H9 (cell line): ENCODE data around the gene HDAC7. TPM values are rescaled to one million over a fixed set of nuclear protein-coding genes. Genes with fewer than 3 reads are reported as not detected.

Experiments
- DNase-seq: peaks from one replicate; pipeline ENCODE4 v3.0.0-alpha.2; 2017
- H2AFZ ChIP-seq: one replicate; pipeline ENCODE4 v1.6.1; 2013; ENCODE audit warnings: mild to moderate bottlenecking, low read length, control low read depth, moderate library complexity
- H2AK5ac ChIP-seq: 2 replicates; pipeline ENCODE4 v1.6.1; 2013; ENCODE audit warnings: low read length, control low read depth, mixed read lengths; ENCODE audit not compliant: insufficient read length
- H2BK120ac ChIP-seq: one replicate; pipeline ENCODE4 v1.6.1; 2013; ENCODE audit warnings: low read depth, mild to moderate bottlenecking, low read length, control low read depth, inconsistent platforms; ENCODE audit not compliant: poor library complexity, severe bottlenecking
- H2BK12ac ChIP-seq: 2 replicates; pipeline ENCODE4 v1.6.1; 2013; ENCODE audit warnings: low read length, control low read depth, mixed read lengths, low read depth; ENCODE audit not compliant: insufficient read length
- H2BK15ac ChIP-seq: 2 replicates; pipeline ENCODE4 v1.6.1; 2013; ENCODE audit warnings: low read depth, low read length, control low read depth
- H2BK20ac ChIP-seq: one replicate; pipeline ENCODE4 v1.6.1; 2013; ENCODE audit warnings: low read depth, mild to moderate bottlenecking, low read length, control low read depth, inconsistent platforms; ENCODE audit not compliant: poor library complexity, severe bottlenecking
- H2BK5ac ChIP-seq: 2 replicates; pipeline ENCODE4 v1.6.1; 2013; ENCODE audit warnings: low read length, control low read depth, mixed read lengths; ENCODE audit not compliant: insufficient read length
- H3K14ac ChIP-seq: 2 replicates; pipeline ENCODE4 v1.6.1; 2013; ENCODE audit warnings: low read length, control low read depth; ENCODE audit not compliant: insufficient read depth
- H3K18ac ChIP-seq: 2 replicates; pipeline ENCODE4 v1.6.1; 2013; ENCODE audit warnings: low read depth, mild to moderate bottlenecking, mixed read lengths, low read length, control low read depth; ENCODE audit not compliant: insufficient read length
- H3K23ac ChIP-seq: 2 replicates; pipeline ENCODE4 v1.6.1; 2013; ENCODE audit warnings: low read length, control low read depth, mixed read lengths, low read depth; ENCODE audit not compliant: insufficient read length
- H3K23me2 ChIP-seq: 2 replicates; pipeline ENCODE4 v1.6.1; 2013; ENCODE audit warnings: low read depth, mild to moderate bottlenecking, mixed read lengths, low read length, control low read depth; ENCODE audit not compliant: insufficient read length, poor library complexity, severe bottlenecking
- H3K27ac ChIP-seq: 2 replicates; pipeline ENCODE4 v1.5.1; 2013; ENCODE audit warnings: low read length, control low read depth, mixed read lengths, low read depth; ENCODE audit not compliant: insufficient read length
- H3K27me3 ChIP-seq: 2 replicates; pipeline ENCODE4 v1.6.1; 2013; ENCODE audit warnings: low read length, control low read depth, inconsistent platforms; ENCODE audit not compliant: insufficient read depth
- H3K4ac ChIP-seq: 2 replicates; pipeline ENCODE4 v1.6.1; 2013; ENCODE audit warnings: low read depth, mild to moderate bottlenecking, control low read depth, inconsistent platforms, low read length, moderate library complexity
- H3K4me1 ChIP-seq: 2 replicates; pipeline ENCODE4 v1.6.1; 2013; ENCODE audit warnings: low read length, control low read depth, inconsistent platforms; ENCODE audit not compliant: insufficient read depth
- H3K4me2 ChIP-seq: 2 replicates; pipeline ENCODE4 v1.6.1; 2013; ENCODE audit warnings: low read length, control low read depth, mixed read lengths; ENCODE audit not compliant: insufficient read length, insufficient read depth
- H3K56ac ChIP-seq: 2 replicates; pipeline ENCODE4 v1.6.1; 2013; ENCODE audit warnings: low read depth, mild to moderate bottlenecking, mixed read lengths, low read length, control low read depth; ENCODE audit not compliant: insufficient read length
- H3K79me1 ChIP-seq: 2 replicates; pipeline ENCODE4 v1.6.1; 2013; ENCODE audit warnings: low read depth, mild to moderate bottlenecking, moderate library complexity, low read length, control low read depth, inconsistent platforms; ENCODE audit not compliant: insufficient read depth, poor library complexity, severe bottlenecking
- H3K79me2 ChIP-seq: 2 replicates; pipeline ENCODE4 v1.6.1; 2013; ENCODE audit warnings: low read length, control low read depth, inconsistent platforms; ENCODE audit not compliant: insufficient read depth
- H3K9ac ChIP-seq: 2 replicates; pipeline ENCODE4 v1.6.1; 2013; ENCODE audit warnings: low read length, control low read depth, mixed read lengths; ENCODE audit not compliant: insufficient read length; ENCODE audit errors: extremely low read depth
- H3K9me3 ChIP-seq: one replicate; pipeline ENCODE4 v1.6.1; 2013; ENCODE audit warnings: low read depth, low read length, inconsistent platforms; ENCODE audit not compliant: control insufficient read depth
- H3T11ph ChIP-seq: one replicate; pipeline ENCODE4 v1.6.1; 2013; ENCODE audit warnings: mild to moderate bottlenecking, low read length, control low read depth, inconsistent platforms
- H4K20me1 ChIP-seq: one replicate; pipeline ENCODE4 v1.6.1; 2013; ENCODE audit not compliant: control insufficient read depth, insufficient read length, insufficient read depth
- H4K5ac ChIP-seq: 2 replicates; pipeline ENCODE4 v1.6.1; 2013; ENCODE audit warnings: low read depth, mild to moderate bottlenecking, mixed read lengths, low read length, control low read depth; ENCODE audit not compliant: insufficient read length
- H4K8ac ChIP-seq: replicated peaks from 2 replicates; pipeline ENCODE4 v1.6.1; 2013; ENCODE audit warnings: low read length, control low read depth, mixed read lengths, low read depth; ENCODE audit not compliant: insufficient read length
- H4K91ac ChIP-seq: 2 replicates; pipeline ENCODE4 v1.6.1; 2013; ENCODE audit warnings: low read depth, mild to moderate bottlenecking, moderate library complexity, mixed read lengths, low read length, control low read depth; ENCODE audit not compliant: insufficient read length
- H3K27ac Mint-ChIP-seq, 3 experiments: 2 replicates in 2 of 3; 3 replicates in 1 of 3; pipeline ENCODE4 v1.8.0; 2020 to 2021; ENCODE audit warnings: mixed read lengths in 3 of 3, mild to moderate bottlenecking in 1 of 3, moderate library complexity in 1 of 3
- H3K27me3 Mint-ChIP-seq: 2 replicates; pipeline ENCODE4 v1.8.0; 2021; ENCODE audit warnings: low read depth, mild to moderate bottlenecking, moderate library complexity, mixed read lengths
- H3K36me3 Mint-ChIP-seq, 3 experiments: 2 replicates in 2 of 3; 3 replicates in 1 of 3; pipeline ENCODE4 v1.8.0; 2020 to 2021; ENCODE audit warnings: low read depth in 3 of 3, mixed read lengths in 3 of 3; ENCODE audit not compliant: insufficient read depth in 1 of 3
- H3K4me1 Mint-ChIP-seq, 2 experiments: 2 replicates each; pipeline ENCODE4 v1.8.0; 2020; ENCODE audit warnings: mixed read lengths in 2 of 2
- H3K4me3 Mint-ChIP-seq, 2 experiments: 2 replicates in 1 of 2; 3 replicates in 1 of 2; pipeline ENCODE4 v1.8.0; 2020 to 2021; ENCODE audit warnings: mild to moderate bottlenecking in 2 of 2, mixed read lengths in 2 of 2, moderate library complexity in 1 of 2
- H3K9me3 Mint-ChIP-seq, 2 experiments: 2 replicates in 1 of 2; 3 replicates in 1 of 2; pipeline ENCODE4 v1.8.0; 2020; ENCODE audit warnings: mild to moderate bottlenecking in 2 of 2, mixed read lengths in 2 of 2, moderate library complexity in 1 of 2
- WGBS: extraction: QIAGEN DNeasy Blood & Tissue Kit; methylation state at CpG from one replicate; pipeline ENCODE4 v1.1.7; 2013; ENCODE audit warnings: missing lambda C conversion rate, low lambda C conversion rate, mixed read lengths; ENCODE audit not compliant: insufficient read length; ENCODE audit errors: extremely low coverage; 5-methylcytosine and 5-hydroxymethylcytosine counted together
- total RNA-seq: library from RNA; stranded (reverse); gene quantifications from 2 replicates; pipeline ENCODE4 v1.2.1, GENCODE V29; 2021
- TF ChIP-seq, protein P1 (sequence below): fragments of 200-600 bp; sonication (generic); conservative IDR thresholded peaks from 3 replicates; pipeline ENCODE4 v1.8.0; 2021; ENCODE audit warnings: antibody characterized with exemption, mild to moderate bottlenecking

HDAC7 gene
- total RNA-seq, 1 experiment from 2014 or later: 72.1 TPM

DNA sequence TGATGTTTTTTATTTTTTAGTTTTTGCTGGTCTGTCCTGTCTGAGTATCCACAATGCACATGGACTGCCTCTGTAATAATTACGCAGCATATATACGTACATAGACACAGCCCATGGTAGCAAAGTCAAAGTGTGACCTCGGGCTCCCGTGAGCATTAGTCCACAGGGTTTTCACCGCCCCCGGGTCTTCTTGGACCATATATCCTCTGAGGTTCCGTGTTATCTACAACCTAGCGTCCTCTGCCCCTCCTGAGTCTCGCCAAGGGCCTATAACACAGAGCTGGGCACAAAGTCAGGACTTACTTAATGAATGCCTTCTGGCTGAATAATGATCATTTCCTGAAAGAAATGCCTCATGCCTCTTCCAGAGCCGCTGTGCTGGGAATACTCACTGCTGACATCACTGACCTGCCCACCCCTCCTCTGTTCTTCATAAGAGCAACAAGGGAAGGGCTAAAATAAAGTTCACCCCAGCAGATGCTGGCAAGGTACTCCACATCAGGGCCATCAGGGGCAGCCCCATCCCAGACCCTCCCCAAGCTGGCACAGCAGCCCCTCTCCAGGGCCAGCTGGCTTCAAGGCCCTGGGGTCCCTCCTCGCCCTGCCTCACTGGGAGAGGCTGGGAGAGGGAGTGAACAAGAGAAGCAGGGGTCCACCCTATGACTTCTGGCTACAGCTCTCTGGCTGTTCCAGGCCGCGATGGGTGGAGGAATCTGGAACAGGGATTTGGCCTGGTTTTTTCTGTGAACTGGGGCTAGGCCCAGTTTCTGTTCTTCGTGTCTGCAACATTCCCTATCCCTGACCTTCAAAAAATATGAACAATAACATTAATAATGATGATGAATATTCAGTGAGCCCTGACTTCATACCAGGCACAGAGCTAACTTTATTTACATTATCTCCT is 7.9 kb downstream of the HDAC7 start:
- no peaks in the 10 kb centered on the region for H3K9me3 ChIP-seq
- no peak overlapping the region for H4K8ac ChIP-seq
- H3K23me2 ChIP-seq: peaks cover 5% of the 10 kb centered on the region
- no peak overlapping the region for H2BK5ac ChIP-seq
- Mint-ChIP-seq H3K36me3 (peaks cover 2 to 5% (median 4%) of the 10 kb centered on the region in 3 experiments; a peak in 4 of 7 replicates), H3K27me3 (no peaks in the 10 kb centered on the region; the same call in 1 of the 2 replicates), H3K27ac (peak overlapping the region in 2 of 3 experiments; percentile 83 to 95; a peak in 3 of 7 replicates), H3K4me3 (peak overlapping the region; percentile 52 to 77), H3K4me1 (peaks cover 71 to 77% of the 10 kb centered on the region in 2 experiments), H3K9me3 (no peaks in the 10 kb centered on the region)
- peaks cover 32% of the 10 kb centered on the region; the same call in 1 of the 2 replicates for H3K79me2 ChIP-seq
- peaks cover 9% of the 10 kb centered on the region for H3K79me1 ChIP-seq
- H2AFZ ChIP-seq: no peak overlapping the region
- H2BK12ac ChIP-seq: peak overlapping the region; percentile 26
- no peak for DNase-seq
- no peak overlapping the region for H2BK20ac ChIP-seq
- TF ChIP-seq, protein P1, sequence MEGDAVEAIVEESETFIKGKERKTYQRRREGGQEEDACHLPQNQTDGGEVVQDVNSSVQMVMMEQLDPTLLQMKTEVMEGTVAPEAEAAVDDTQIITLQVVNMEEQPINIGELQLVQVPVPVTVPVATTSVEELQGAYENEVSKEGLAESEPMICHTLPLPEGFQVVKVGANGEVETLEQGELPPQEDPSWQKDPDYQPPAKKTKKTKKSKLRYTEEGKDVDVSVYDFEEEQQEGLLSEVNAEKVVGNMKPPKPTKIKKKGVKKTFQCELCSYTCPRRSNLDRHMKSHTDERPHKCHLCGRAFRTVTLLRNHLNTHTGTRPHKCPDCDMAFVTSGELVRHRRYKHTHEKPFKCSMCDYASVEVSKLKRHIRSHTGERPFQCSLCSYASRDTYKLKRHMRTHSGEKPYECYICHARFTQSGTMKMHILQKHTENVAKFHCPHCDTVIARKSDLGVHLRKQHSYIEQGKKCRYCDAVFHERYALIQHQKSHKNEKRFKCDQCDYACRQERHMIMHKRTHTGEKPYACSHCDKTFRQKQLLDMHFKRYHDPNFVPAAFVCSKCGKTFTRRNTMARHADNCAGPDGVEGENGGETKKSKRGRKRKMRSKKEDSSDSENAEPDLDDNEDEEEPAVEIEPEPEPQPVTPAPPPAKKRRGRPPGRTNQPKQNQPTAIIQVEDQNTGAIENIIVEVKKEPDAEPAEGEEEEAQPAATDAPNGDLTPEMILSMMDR: no peak
- peak overlapping the region; percentile 64 for H3K4me2 ChIP-seq
- H3K4ac ChIP-seq: no peak overlapping the region; the same call in 1 of the 2 replicates
- no peaks in the 10 kb centered on the region for H3K27me3 ChIP-seq
- no peak overlapping the region for H2BK15ac ChIP-seq
- H3K27ac ChIP-seq: peak overlapping the region; percentile 36
- H3K4me1 ChIP-seq: peaks cover 32% of the 10 kb centered on the region
- H4K91ac ChIP-seq: no peak overlapping the region
- no peak overlapping the region for H3T11ph ChIP-seq
- H4K20me1 ChIP-seq: no peaks in the 10 kb centered on the region
- WGBS: no CpG with 5 or more reads among the region's 14 CpGs
- H2BK120ac ChIP-seq: no peak overlapping the region
- H2AK5ac ChIP-seq: no peak overlapping the region
- no peak overlapping the region for H3K14ac ChIP-seq
- H3K23ac ChIP-seq: no peak overlapping the region
- no peak overlapping the region for H3K18ac ChIP-seq
- no peak overlapping the region for H3K9ac ChIP-seq
- H4K5ac ChIP-seq: no peak overlapping the region
- no peak overlapping the region for H3K56ac ChIP-seq
